Measurements from ENCODE around the gene FGD3. TPM values are rescaled to one million over a fixed set of nuclear protein-coding genes. Genes with fewer than 3 reads are reported as not detected.

FGD3 gene
- polyA plus RNA-seq, 1 donor (not counting 4 experiments of a cell fraction or from before 2014, with no cell fraction given): 0.21 TPM

DNA sequence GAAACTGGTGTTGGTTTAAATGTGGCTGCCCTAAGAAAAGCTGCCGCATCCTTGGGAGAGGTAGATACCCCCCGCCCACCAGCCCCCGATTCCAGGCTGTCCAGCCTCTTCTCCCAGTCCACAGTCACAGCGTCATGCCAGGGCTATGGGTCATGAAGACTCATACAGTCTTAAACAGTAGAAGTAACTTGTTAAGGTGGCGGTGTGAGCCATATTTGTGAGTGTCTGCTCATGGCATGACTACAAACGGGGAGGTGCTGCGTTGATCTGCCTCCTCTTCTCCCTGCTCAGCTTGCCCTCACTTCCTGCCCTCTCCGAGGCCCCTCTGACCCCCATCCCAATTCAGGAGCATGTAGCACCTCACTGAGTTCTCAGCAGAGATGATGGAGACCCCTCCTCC, 20.8 kb downstream of the FGD3 start:
- Histone ChIP-seq H3K4me1 (ENCODE audit: control insufficient read depth, extremely low read depth, insufficient read depth, low read length) (no peaks in the 10 kb centered on the region), H3K36me3 (ENCODE audit: control insufficient read depth in 2 of 2, extremely low read depth in 1 of 2, insufficient read depth in 2 of 2, low read length in 2 of 2) (no peaks in the 10 kb centered on the region), H4K20me1 (ENCODE audit: control insufficient read depth, extremely low read depth, insufficient read depth, low read length) (no peaks in the 10 kb centered on the region), H3K79me2 (ENCODE audit: control insufficient read depth, insufficient read depth, low read length) (no peaks in the 10 kb centered on the region), H3K9me1 (ENCODE audit: control insufficient read depth, extremely low read depth, insufficient read depth, low read length) (no peaks in the 10 kb centered on the region), H3K9ac (ENCODE audit: control insufficient read depth, extremely low read depth, insufficient read depth, low read length) (no peak overlapping the region), H3K27me3 (ENCODE audit: control insufficient read depth, extremely low read depth, insufficient read depth, low read length) (peaks cover 6% of the 10 kb centered on the region), H3K4me2 (ENCODE audit: control insufficient read depth, extremely low read depth, insufficient read depth, low read depth, low read length) (no peak overlapping the region), H3K4me3 (ENCODE audit: control insufficient read depth in 2 of 3, extremely low read depth in 1 of 3, insufficient read depth in 2 of 3, low read depth in 1 of 3, low read length in 3 of 3) (no peak overlapping the region), H3K27ac (ENCODE audit: control insufficient read depth, insufficient read depth, low read length) (no peak overlapping the region), H2AFZ (ENCODE audit: control insufficient read depth, low read length) (no peak overlapping the region), H3K9me3 (ENCODE audit: control insufficient read depth, low read depth, low read length) (no peaks in the 10 kb centered on the region)
- TF ChIP-seq, protein P1, sequence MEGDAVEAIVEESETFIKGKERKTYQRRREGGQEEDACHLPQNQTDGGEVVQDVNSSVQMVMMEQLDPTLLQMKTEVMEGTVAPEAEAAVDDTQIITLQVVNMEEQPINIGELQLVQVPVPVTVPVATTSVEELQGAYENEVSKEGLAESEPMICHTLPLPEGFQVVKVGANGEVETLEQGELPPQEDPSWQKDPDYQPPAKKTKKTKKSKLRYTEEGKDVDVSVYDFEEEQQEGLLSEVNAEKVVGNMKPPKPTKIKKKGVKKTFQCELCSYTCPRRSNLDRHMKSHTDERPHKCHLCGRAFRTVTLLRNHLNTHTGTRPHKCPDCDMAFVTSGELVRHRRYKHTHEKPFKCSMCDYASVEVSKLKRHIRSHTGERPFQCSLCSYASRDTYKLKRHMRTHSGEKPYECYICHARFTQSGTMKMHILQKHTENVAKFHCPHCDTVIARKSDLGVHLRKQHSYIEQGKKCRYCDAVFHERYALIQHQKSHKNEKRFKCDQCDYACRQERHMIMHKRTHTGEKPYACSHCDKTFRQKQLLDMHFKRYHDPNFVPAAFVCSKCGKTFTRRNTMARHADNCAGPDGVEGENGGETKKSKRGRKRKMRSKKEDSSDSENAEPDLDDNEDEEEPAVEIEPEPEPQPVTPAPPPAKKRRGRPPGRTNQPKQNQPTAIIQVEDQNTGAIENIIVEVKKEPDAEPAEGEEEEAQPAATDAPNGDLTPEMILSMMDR (optimal IDR thresholded peaks at IDR 0.05 in 1 of 3, IDR thresholded peaks at IDR 0.05 in 1 of 3, conservative IDR thresholded peaks at IDR 0.05 in 1 of 3; ENCODE audit: extremely low read depth in 1 of 3, insufficient read depth in 2 of 3, low read length in 3 of 3): no peak
- TF ChIP-seq EZH2 (IDR thresholded peaks at IDR 0.05; ENCODE audit: low read length): no peak
- dilution Hi-C loops (cut with MboI; ENCODE audit: extremely low pct_ligation_motif_present, low sequenced_read_pairs): no loop called here
- no peak for DNase-seq (ENCODE audit: low read depth, low spot score)
- no peak for FAIRE-seq

DNA sequence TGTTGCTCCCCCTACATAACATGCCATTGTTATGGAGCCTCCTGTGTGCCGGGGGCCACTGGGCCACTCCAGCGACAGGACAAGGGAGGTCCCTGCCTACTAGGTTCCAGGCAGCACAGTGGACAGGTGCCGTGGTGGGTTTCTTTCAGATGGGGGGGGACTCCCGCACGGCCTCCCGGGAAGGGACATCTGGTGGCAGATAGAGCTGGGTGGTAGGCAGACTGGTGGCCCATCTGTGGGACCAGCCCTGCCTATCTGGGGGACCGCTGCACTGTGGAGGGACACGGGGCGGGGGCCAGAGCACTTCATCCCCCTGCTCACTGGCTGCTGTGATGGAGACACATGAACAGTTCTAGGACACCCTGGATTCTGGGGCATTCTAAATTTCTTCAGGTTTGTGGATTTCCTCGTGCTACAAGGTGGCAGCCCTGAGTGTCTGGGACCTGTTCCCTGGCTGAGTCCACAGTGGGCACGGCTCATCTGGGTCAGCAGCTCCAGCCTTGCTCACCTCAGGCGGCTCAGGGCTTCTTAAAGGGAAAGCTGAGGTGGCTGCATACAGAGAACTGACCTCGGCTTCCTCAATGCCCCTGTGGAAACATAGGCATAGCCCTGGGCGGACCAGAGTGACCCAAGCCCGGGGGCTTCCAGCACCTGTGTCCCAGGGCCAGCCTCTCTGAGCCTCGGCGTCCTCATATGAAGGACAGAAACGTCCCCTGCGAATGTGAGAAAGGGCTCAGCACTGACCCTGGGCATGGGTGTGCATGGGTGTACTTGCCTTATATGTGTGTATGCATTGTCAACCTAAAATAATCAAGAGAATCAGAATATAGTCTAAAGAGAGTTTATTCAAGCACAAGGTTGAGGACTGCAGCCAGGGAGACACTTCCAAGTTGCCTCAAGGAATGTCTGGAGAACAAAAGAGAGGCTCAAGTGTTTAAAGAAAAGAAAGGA, 22.5 kb downstream of the FGD3 start:
- Histone ChIP-seq H3K36me3 (ENCODE audit: control insufficient read depth in 2 of 2, extremely low read depth in 1 of 2, insufficient read depth in 2 of 2, low read length in 2 of 2) (no peaks in the 10 kb centered on the region), H3K9me1 (ENCODE audit: control insufficient read depth, extremely low read depth, insufficient read depth, low read length) (no peaks in the 10 kb centered on the region), H3K4me2 (ENCODE audit: control insufficient read depth, extremely low read depth, insufficient read depth, low read depth, low read length) (no peak overlapping the region), H4K20me1 (ENCODE audit: control insufficient read depth, extremely low read depth, insufficient read depth, low read length) (no peaks in the 10 kb centered on the region), H3K27me3 (ENCODE audit: control insufficient read depth, extremely low read depth, insufficient read depth, low read length) (peaks cover 6% of the 10 kb centered on the region), H3K27ac (ENCODE audit: control insufficient read depth, insufficient read depth, low read length) (no peak overlapping the region), H2AFZ (ENCODE audit: control insufficient read depth, low read length) (no peak overlapping the region), H3K4me1 (ENCODE audit: control insufficient read depth, extremely low read depth, insufficient read depth, low read length) (peaks cover 7% of the 10 kb centered on the region), H3K9me3 (ENCODE audit: control insufficient read depth, low read depth, low read length) (no peaks in the 10 kb centered on the region), H3K79me2 (ENCODE audit: control insufficient read depth, insufficient read depth, low read length) (no peaks in the 10 kb centered on the region), H3K4me3 (ENCODE audit: control insufficient read depth in 2 of 3, extremely low read depth in 1 of 3, insufficient read depth in 2 of 3, low read depth in 1 of 3, low read length in 3 of 3) (no peak overlapping the region), H3K9ac (ENCODE audit: control insufficient read depth, extremely low read depth, insufficient read depth, low read length) (no peak overlapping the region)
- FAIRE-seq (no peak), DNase-seq (ENCODE audit: low read depth, low spot score) (no peak)
- dilution Hi-C loops (cut with MboI; ENCODE audit: extremely low pct_ligation_motif_present, low sequenced_read_pairs): no loop called here
- TF ChIP-seq, protein P1 (optimal IDR thresholded peaks at IDR 0.05 in 1 of 3, IDR thresholded peaks at IDR 0.05 in 1 of 3, conservative IDR thresholded peaks at IDR 0.05 in 1 of 3; ENCODE audit: extremely low read depth in 1 of 3, insufficient read depth in 2 of 3, low read length in 3 of 3): no peak
- no peak for TF ChIP-seq EZH2 (IDR thresholded peaks at IDR 0.05; ENCODE audit: low read length)

Data from keratinocyte (primary cell).